OCI-LY7 (cell line): ENCODE results near the gene LILRB5.

Experiments
- CTCF ChIP-seq: fragments of 200-600 bp; sonication (generic); conservative IDR thresholded peaks from 2 replicates; pipeline ENCODE4 v1.5.1; 2014; ENCODE audit warnings: mild to moderate bottlenecking, antibody characterized with exemption, low read length, moderate library complexity, mixed read lengths
- EZH2phosphoT487 ChIP-seq: fragments of 200-600 bp; sonication (generic); IDR thresholded peaks from 2 replicates; pipeline ENCODE4 v1.6.1; 2018; ENCODE audit warnings: low read depth, borderline replicate concordance, mild to moderate bottlenecking, mixed run types, antibody characterized with exemption, low read length, moderate library complexity, mixed read lengths

GRCh38 chr19:54245936-54246335 lies 11.1 kb downstream of the LILRB5 start:
- TF ChIP-seq CTCF (no peak), EZH2phosphoT487 (no peak)
